SKM-1 treated with dmso at 0.1 percent for 144 hours (cell line): ENCODE data around the gene KRT77.

ENCODE experiments used
- DNase-seq: peaks from one replicate; lab custom pipeline; 2025; ENCODE audit not compliant: unreplicated experiment; lab: John Stamatoyannopoulos, UW

Gene KRT77

DNA sequence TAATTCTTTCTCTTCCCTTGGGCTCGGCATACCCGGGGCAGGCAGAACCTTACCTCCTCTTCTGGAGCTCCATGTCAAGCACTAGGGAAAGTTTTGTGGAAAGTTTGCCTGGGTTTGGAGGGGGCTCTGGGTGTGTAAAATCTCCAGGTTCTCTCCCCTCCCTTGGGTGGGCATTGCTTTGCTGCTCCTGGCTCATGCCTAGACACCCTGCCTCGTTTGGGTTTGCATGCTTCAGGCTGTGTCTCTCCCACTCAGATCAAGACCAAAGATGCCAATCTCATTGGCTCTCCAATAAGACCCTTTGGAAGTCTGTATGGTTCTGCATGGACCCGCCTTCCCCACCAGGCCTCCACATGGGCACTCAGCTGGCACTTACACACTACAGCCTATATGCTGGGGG lies 45.1 kb downstream of the KRT77 start:
- DNase-seq = no peak

DNA sequence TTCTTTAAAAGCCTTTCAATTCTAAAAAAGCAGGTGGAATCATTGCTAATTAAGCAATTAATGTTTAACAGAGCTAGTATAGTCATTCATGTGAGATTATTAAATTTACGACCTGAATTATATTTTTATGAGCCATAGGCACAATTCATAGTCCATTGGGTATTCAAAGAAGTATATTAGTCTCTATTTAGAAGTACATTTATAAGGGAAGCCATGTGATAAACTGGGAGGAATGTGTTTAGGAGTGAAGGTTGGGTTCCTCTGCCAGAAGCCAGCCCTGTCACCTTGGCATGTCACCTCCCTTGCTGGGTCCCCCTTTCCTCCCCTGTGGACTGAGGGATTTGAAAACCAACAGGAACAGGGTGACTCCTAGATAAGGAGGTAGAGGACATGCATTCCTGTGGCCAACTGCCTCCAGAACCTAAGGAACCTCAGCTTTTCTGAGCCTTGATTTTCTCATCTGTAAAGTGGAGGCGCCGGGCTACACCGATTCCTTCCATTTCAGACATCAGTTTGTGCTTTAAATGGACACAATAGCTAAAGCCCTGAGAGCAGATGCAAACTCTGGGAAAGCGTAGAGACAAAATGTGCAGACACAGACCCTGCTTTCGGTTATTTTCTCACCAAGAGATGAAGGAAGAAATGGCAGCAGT lies 45.9 kb downstream of the KRT77 start:
- no peak for DNase-seq

- DNase-seq = no peak
Observed at GRCh38 chr12:52656616-52657015, 46.7 kb downstream of the KRT77 start.

DNA sequence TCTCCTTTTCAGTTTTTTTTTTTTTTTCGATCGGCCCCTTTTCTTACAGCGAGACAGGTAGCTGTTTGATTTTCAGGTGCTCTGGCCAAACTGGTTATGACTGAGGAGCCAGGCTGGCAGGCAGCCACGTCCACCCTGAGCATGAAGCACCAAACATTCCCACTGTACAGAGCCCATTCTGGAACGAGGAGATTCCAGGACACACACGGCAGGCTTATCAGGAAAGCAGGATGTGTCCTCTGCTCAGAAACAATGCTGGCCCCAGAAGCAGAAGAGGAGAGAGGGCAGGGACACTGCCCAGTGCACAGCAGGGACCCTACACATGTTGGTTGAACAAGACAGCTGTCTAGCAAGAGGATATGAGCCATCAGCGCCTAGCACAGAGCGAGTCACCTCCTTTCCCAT lies 47.6 kb downstream of the KRT77 start:
- DNase-seq = no peak

- no peak for DNase-seq
Observed at GRCh38 chr12:52655251-52655650, 48.1 kb downstream of the KRT77 start.

- no peak for DNase-seq
Observed at GRCh38 chr12:52651726-52652261, 51.5 kb downstream of the KRT77 start, which contains the start of gene KRT2. Gene KRT2 (minus strand): TSS chr12:52652211. CDS start chr12:52652142, 69 bp downstream.

DNA sequence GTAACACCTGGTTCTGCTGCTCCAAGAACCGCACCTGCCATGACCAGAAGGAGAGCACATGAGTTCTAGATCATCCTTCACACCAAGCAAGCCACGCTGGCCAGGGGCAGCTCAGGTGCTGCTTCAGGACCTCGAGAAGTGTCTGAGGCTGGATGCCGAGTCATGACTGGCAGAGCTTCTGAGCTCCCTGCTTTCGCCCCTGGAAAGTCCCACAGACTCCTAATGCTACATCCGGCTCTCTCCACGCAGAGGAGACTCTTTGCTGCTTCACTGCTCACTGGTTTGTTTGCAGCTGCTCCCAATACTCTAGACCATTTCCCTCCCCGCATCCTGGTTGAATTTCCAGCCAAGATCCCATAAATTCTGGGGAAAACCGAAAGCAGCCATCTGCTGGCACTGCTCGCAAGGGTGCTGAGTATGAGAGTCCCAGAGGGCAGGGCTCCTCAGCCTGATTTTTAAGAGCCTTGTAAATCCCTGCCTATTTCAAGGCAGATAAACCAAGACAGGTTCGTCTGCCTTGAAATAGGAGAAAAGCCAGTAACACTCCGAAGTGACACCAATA lies 52.7 kb downstream of the KRT77 start:
- no peak for DNase-seq

- no peak for DNase-seq
Observed at GRCh38 chr12:52649066-52649465, 54.3 kb downstream of the KRT77 start.

- DNase-seq = no peak
Observed at GRCh38 chr12:52648012-52648550, 55.2 kb downstream of the KRT77 start.

DNA sequence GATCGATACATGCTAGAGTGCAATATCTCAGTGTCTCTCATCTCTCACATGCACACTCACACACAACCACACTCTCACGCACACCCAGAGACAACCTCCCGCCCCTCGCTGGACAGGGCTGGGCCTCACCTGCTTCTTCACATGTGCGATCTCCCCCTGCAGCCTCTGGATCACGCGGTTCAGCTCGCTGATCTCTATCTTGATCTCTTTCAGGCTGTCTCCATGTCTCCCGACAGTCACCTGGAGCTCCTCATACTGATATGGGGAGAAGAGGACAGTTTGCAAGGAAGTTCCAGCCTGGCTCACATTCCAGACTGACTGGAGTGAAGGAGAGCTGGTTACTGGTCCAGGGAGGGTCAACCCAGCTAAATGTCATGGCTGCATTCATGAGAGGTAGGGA lies 55.7 kb downstream of the KRT77 start:
- DNase-seq = no peak

DNA sequence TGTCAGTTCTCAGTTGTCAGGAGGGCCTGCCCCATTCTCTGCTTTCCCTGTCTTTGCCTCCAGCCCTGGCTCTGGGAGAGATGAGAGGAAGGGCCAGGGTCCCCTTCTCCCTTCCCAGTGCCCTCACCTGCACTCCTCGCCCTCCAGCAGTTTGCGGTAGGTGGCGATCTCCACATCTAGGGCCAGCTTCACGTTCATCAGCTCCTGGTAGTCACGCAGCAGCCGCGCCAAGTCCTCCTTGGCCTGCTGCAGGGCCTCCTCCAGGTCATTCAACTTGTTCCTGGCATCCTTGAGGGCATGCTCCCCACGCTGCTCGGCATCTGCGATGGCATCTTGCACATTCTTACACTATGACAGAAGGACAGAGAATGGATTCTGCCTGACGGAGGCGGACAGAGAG lies 56.7 kb downstream of the KRT77 start:
- DNase-seq = no peak

GRCh38 chr12:52645982-52646381 lies 57.3 kb downstream of the KRT77 start:
- DNase-seq = no peak

GRCh38 chr12:52645120-52645761 lies 58.1 kb downstream of the KRT77 start:
- no peak for DNase-seq

GRCh38 chr12:52644078-52644415 lies 59.3 kb downstream of the KRT77 start:
- no peak for DNase-seq

DNA sequence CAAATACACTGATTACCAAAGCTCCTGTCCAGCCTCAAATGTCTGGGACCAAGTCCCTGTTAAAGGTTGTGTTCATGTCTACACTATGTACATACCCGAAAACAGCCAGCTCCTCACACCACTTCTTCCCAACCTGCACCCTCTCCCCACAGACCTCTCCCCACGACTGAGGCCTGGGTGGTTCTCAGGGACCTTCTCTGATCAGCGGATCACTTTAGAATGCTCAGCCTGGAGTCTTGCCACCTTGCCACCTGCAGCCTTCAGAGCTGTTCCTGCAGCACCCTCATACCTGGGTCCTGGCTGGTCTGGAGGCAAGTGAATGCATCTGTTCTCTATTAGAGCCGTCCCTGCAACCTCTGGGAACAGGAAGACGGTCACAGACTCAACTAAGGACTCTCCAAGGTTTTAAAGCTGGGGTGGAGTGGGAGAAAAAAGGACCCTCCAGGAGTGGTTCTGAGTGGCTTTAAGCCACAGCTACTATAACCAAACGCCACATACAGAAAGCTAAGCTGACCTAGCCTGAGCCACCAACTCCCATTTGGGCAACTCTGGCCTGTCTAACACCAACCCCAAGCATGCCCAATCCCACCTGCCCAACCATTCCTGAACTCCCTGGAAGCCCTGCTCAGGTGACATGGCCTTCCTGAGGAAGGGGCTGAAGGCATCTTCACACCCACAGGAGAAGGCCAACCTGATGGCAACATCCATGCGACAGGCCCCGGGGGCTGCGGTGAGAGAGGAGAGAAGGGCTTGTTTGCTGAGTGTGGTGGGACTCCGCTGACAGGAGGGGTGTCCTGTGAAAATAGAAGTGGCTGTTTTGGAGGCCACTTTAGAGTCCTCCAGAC lies 59.9 kb downstream of the KRT77 start:
- DNase-seq = no peak

GRCh38 chr12:52641468-52641867 lies 61.9 kb downstream of the KRT77 start:
- DNase-seq = no peak
